Measurements from ENCODE around the gene ARHGAP18.
A peak's percentile ranks its signal among the peaks of the same experiment; 100 is the strongest.

ARHGAP18 gene

DNA sequence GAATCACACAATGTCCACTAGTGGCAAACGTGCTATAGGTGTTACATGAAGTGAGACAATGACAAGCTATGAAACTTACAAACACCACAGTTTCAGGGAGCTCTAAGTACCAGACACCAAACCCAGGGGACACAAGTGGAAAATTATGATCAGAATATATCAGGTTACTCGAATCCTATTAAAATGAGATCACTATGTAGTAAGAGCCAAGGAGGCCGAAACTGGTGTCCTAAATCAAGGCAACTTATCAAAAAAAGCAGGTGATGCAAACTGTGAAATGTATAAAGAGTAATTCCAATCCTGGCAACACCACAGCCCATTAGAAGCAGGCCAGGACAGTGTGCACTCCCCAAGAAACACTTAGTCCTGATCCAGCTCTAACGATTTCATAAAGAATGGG is 100.3 kb downstream of the ARHGAP18 start:
- Mint-ChIP-seq H3K36me3 (peaks cover 13% of the 10 kb centered on the region), H3K4me1 (no peaks in the 10 kb centered on the region), H3K9me3 (no peaks in the 10 kb centered on the region), H3K27me3 (no peaks in the 10 kb centered on the region), H3K4me3 (no peak overlapping the region), H3K27ac (no peak overlapping the region)
- no peak for DNase-seq
- CTCF ChIA-PET: interaction anchor here (1.2 to 2.3 kb wide), 2 partner anchors 11 to 120 kb away, joined by 3 to 13 read pairs; no protein-coding TSS in a partner anchor

DNA sequence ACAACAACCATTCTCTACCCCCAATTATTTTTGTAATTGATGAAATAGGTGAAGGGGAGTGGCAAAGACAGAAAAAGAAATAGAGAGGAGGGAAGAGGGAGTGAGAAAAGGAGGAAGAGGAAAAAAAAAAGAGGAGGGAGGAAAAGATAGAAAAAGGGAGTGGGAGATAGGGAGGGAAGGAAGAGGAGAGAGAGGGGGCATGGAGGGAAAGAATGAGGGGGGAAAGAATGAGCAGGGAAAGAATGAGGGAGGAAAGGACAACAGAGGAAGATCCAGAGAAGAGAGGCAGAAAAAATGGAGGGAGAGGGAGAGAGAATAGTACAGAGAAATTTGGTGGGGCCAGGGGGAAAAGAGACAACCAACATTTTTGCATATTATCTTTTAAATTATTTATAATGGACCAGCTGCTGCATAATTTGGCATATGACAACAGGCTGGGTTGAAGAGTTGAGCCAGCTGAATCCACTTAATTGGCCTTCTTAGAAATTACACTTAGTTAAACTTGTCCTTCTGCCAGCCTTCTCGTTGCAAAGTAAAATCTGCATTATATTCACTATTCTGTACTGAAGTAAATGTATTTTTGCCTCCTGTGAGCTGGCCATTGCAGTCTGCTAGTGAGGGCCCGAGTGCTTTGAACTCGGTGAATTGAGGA is 101.0 kb downstream of the ARHGAP18 start:
- H3K9me3 Mint-ChIP-seq: no peaks in the 10 kb centered on the region
- peaks cover 15% of the 10 kb centered on the region for H3K36me3 Mint-ChIP-seq
- no peak overlapping the region for H3K27ac Mint-ChIP-seq
- H3K4me3 Mint-ChIP-seq: no peak overlapping the region
- CTCF ChIA-PET: interaction anchor here (2.3 kb wide), 1 partner anchor 10 kb away, joined by 13 read pairs; no protein-coding TSS in a partner anchor
- DNase-seq: no peak
- no peaks in the 10 kb centered on the region for H3K27me3 Mint-ChIP-seq
- no peaks in the 10 kb centered on the region for H3K4me1 Mint-ChIP-seq

DNA sequence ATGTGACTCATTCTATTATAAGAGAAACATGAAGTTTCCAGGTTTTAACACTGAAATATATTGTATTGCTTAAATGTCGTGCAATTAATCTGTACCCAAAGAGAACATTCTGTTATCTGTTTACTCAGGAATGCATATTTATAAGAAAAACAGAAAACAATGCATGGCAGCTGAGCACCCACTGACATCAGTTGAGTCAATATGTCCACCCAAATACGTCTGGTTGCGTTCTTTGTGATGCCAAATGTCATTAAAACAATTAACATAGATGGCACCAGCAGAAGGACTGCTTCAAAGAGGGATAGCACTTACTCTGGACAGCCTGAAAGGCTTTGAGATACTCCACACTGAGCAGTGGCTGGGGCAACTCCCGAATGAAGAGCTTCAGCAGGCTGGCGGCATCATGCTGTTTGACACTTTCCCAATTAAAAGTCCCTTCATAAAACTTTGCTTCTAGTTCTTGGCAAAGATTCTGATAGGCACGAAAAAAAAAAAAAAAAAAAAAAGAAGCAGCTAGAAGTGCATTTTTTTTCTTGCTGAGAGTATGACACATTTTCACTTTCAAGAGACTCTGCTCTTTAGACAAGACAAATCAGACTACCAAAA is 102.3 kb downstream of the ARHGAP18 start:
- Mint-ChIP-seq H3K4me3 (no peak overlapping the region), H3K27me3 (no peaks in the 10 kb centered on the region), H3K4me1 (no peaks in the 10 kb centered on the region), H3K9me3 (no peaks in the 10 kb centered on the region), H3K27ac (no peak overlapping the region), H3K36me3 (peaks cover 15% of the 10 kb centered on the region)
- CTCF ChIA-PET: interaction anchor here (0.7 to 1.1 kb wide), 2 partner anchors 168 to 1622 kb away, joined by 3 to 4 read pairs; no protein-coding TSS in a partner anchor
- no peak for DNase-seq

DNA sequence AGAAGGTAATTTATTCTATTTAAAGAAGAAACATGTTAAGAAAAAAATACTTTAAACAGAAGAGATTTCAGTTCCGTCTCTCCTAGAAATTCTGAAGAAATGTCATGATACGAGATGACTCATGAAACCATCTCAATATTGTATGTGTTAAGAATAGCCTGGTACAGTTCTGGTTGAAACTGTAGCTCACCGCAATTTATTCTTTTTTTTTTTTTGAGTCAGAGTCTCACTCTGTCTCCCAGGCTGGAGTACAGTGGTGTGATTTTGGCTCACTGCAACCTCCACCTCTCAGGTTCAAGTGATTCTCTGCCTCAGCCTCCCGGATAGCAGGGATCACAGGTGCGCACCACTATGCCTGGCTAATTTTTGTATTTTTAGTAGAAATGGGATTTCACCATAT is 103.3 kb downstream of the ARHGAP18 start:
- Mint-ChIP-seq H3K27me3 (no peaks in the 10 kb centered on the region), H3K4me1 (no peaks in the 10 kb centered on the region), H3K4me3 (no peak overlapping the region), H3K9me3 (no peaks in the 10 kb centered on the region), H3K36me3 (peaks cover 15% of the 10 kb centered on the region), H3K27ac (no peak overlapping the region)
- no peak for DNase-seq
- CTCF ChIA-PET: no interaction called here

DNA sequence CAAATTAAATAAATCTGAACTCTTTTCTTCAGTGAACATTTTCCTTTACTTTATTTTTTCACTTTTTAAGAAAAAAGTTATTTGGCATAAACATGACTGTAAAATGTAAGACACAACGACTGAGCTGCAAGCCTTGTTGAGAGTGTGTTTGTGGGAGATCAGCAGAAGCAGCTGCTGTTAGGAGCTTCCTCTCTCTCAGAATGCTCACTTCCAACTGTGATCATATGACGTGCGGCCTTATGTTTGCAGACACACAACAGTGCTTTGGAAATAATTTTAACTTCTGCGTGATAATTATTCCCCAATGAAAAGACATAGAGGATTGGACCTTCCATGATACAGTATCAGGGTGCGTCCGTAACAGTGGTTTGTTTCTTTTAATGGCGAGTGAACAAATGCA is 104.0 kb downstream of the ARHGAP18 start:
- peaks cover 19% of the 10 kb centered on the region for H3K36me3 Mint-ChIP-seq
- no peaks in the 10 kb centered on the region for H3K4me1 Mint-ChIP-seq
- H3K9me3 Mint-ChIP-seq: no peaks in the 10 kb centered on the region
- no peak overlapping the region for H3K27ac Mint-ChIP-seq
- H3K27me3 Mint-ChIP-seq: peaks cover 5% of the 10 kb centered on the region
- CTCF ChIA-PET: no interaction called here
- H3K4me3 Mint-ChIP-seq: no peak overlapping the region
- no peak for DNase-seq

DNA sequence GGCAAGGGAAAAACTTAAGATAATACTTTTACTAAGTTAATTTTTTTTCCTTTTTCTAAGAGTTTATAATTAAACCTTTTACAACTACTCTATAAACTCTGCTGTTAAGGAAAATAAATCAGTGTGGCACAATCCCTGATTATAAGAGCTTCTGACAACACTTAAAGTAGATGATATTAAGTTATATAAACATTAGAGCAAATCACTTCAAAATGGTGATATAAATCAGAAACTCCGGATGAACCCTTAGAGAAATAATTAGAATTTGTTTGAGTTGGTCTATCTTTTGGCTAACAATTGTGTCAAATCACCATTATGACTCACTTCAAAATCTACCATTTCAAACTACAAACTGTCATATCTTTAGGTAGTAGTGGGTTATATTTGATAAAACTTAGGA is 104.9 kb downstream of the ARHGAP18 start:
- Mint-ChIP-seq H3K27ac (no peak overlapping the region), H3K4me3 (no peak overlapping the region), H3K4me1 (no peaks in the 10 kb centered on the region), H3K27me3 (peaks cover 5% of the 10 kb centered on the region), H3K36me3 (peaks cover 19% of the 10 kb centered on the region), H3K9me3 (no peaks in the 10 kb centered on the region)
- DNase-seq: no peak
- CTCF ChIA-PET: interaction anchor here (0.9 kb wide), 1 partner anchor 416 kb away, joined by 3 read pairs; no protein-coding TSS in a partner anchor

DNA sequence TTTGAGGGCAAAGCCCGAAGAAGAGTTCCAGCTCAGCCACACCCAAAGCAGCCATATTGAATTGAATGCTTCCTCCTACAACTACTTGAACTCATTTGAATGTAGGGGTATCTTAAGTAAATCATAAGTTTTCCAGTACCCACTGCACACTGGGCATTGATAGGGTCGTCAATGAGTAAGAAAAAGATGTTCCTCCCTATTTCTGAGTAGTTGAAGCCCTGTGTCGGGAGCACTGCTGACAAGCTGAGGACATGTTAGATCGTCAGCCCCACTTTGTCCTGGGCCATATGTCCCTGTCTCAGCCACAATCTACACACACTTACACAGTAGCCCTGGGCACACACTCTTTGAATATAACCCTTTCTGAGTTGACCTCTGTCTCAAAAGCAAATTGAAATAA is 105.7 kb downstream of the ARHGAP18 start:
- H3K27me3 Mint-ChIP-seq: peaks cover 5% of the 10 kb centered on the region
- no peak for DNase-seq
- H3K4me1 Mint-ChIP-seq: no peaks in the 10 kb centered on the region
- no peak overlapping the region for H3K27ac Mint-ChIP-seq
- peaks cover 14% of the 10 kb centered on the region for H3K36me3 Mint-ChIP-seq
- CTCF ChIA-PET: interaction anchor here (0.9 kb wide), 2 partner anchors 170 to 417 kb away, joined by 3 read pairs; no protein-coding TSS in a partner anchor
- H3K4me3 Mint-ChIP-seq: no peak overlapping the region
- H3K9me3 Mint-ChIP-seq: no peaks in the 10 kb centered on the region

DNA sequence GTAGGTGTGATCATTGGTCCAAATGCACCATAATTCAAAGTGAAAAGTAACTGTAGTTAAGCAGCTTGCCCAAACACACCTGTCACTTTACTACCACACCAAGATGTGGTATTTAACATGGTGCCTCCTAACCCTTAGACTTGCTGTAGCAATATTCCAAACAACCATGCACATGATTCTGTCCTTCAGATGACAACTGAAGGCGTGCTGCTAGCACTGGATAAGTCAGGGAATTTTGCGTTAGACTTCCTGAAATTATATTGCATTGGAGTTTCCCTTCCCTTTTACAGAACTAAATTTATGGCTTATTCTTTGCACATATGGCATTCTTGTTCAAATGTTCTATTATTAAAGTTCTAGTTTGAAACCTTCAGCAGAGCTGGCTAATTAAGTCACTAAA is 106.2 kb downstream of the ARHGAP18 start:
- H3K4me1 Mint-ChIP-seq: no peaks in the 10 kb centered on the region
- DNase-seq: no peak
- peaks cover 5% of the 10 kb centered on the region for H3K27me3 Mint-ChIP-seq
- H3K36me3 Mint-ChIP-seq: peaks cover 14% of the 10 kb centered on the region
- no peaks in the 10 kb centered on the region for H3K9me3 Mint-ChIP-seq
- CTCF ChIA-PET: interaction anchor here (0.9 to 8.0 kb wide), 2 partner anchors 126 to 171 kb away, joined by 3 to 159 read pairs; no protein-coding TSS in a partner anchor
- H3K4me3 Mint-ChIP-seq: no peak overlapping the region
- H3K27ac Mint-ChIP-seq: no peak overlapping the region

DNA sequence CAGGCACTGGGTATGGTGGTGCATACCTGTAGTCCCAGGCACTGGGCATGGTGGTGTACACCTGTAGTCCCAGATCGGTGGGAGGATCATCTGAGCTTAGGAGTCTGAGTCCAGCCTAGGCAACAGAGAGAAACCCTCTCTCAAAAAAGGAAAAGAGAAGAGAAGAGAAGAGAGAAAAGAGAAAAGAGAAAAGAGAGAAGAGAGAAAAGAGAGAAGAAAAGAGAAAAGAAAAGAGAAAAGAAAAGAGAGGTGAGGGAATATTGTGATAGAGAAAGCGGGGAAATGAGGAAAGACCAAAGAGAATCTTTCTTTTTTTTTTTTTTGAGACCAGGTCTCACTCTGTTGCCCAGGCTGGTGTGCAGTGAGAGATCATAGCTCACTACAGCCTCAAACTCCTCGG is 108.7 kb downstream of the ARHGAP18 start:
- H3K27ac Mint-ChIP-seq: peak overlapping the region; percentile 9
- peaks cover 5% of the 10 kb centered on the region for H3K27me3 Mint-ChIP-seq
- H3K36me3 Mint-ChIP-seq: peaks cover 8% of the 10 kb centered on the region

DNA sequence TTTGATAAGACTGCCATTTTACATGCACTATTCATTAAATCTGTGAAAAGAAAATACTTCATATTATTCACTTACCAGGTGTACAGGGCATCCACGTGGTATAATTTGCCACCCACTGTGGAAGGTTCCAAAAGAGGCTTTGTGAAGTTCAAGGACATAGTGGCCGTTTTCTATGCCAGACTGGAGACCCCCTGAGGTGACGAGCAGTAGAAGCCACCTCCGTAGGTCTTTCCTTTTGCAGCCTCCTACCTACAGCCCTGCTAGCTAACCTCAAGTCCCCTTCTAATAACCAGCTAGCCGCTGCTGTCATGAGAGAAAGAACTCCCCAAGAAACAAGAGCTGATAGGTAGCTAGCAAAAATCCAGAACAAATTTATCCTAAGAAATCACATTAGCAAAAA is 110.5 kb downstream of the ARHGAP18 start:
- Mint-ChIP-seq H3K27ac (no peak overlapping the region), H3K4me3 (no peak overlapping the region), H3K27me3 (peaks cover 5% of the 10 kb centered on the region), H3K4me1 (no peaks in the 10 kb centered on the region), H3K9me3 (no peaks in the 10 kb centered on the region), H3K36me3 (peaks cover 7% of the 10 kb centered on the region)
- no peak for DNase-seq
- CTCF ChIA-PET: interaction anchor here (0.7 to 8.0 kb wide), 7 partner anchors 9 to 422 kb away, joined by 3 to 159 read pairs (median 9); no protein-coding TSS in a partner anchor

More for the DNA sequence above, 108.7 kb downstream of the ARHGAP18 start:
- DNase-seq: no peak
- Mint-ChIP-seq H3K4me1 (no peaks in the 10 kb centered on the region), H3K9me3 (no peaks in the 10 kb centered on the region), H3K4me3 (no peak overlapping the region)
- CTCF ChIA-PET: interaction anchor here (0.9 to 8.0 kb wide), 3 partner anchors 60 to 420 kb away, joined by 3 to 159 read pairs (median 5); no protein-coding TSS in a partner anchor

DNA sequence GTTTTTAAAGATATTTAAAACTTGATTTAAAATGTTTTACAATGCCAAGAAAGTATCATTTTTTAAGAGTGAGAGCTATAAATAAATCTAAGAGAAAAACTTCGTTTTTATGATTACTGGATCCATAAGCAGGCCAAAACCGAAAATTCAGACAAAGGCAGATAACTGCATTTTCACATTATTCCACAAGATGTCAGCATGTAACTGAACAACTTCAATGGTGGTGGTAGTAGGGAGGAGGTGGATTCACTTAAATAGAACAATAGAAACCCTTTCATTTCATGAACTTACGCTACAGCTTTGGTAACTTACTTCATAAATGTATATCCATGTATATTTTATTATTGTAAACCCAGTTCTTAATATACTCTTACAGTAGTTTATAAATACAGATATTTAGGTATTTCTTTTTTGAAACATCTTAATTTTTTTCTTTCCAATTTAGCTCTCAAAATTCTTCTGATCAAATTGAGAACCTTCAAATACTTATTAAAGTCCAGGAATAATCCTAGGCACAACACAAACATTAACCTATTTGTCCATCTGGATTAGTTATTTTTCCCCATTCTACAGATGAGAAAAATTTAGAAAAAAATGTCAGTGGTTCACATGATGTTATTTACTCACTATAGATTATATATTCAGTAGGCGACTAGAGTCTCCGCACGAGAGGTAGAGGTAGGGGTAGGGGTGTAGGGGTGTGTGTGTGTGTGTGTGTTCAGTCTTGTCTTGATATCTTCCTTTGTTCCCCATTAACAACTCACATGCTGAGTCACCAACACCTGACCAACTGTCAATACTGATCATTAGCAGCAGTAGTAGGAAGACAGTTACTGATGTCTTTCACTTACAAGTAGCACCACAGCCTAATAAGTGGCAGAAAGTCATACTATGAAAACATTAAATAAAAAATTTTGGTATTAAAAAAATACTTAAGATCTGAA is 111.5 kb downstream of the ARHGAP18 start:
- Mint-ChIP-seq H3K9me3 (no peaks in the 10 kb centered on the region), H3K4me1 (no peaks in the 10 kb centered on the region), H3K27me3 (peaks cover 5% of the 10 kb centered on the region), H3K27ac (no peak overlapping the region), H3K36me3 (peaks cover 6% of the 10 kb centered on the region), H3K4me3 (no peak overlapping the region)
- CTCF ChIA-PET: interaction anchor here (0.7 to 8.0 kb wide), 26 partner anchors 8 to 423 kb away, joined by 3 to 159 read pairs (median 4); no protein-coding TSS in a partner anchor
- no peak for DNase-seq

DNA sequence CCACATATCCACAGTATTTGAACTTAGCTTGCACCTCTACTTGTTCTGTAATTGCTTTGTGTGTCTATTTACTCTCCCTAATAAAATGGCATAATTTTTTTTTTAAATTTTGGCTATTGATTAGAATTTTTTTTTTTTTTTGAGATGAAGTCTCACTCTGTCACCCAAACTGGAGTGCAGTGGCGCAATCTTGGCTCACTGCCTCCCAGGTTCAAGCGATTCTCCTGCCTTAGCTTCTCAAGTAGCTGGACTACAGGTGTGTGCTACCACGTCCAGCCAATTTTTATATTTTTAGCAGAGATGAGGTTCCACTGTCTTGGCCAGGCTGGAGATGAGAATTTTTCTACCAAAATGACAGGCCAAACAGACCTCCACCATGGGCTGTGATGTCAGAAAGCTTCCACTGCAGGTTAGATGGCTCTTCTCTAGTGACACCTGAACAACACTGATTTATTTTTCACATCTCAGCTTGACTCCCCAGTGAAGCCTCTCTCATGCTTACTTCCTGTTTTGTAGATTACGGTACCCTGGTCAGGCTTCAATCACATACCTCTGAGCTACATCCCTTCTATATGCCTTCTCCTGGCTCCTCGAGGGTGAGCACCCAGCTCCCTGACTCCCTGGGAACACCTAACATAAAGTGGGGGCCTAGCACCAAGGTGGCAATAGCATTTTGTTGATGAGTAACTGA is 112.8 kb downstream of the ARHGAP18 start:
- H3K9me3 Mint-ChIP-seq: no peaks in the 10 kb centered on the region
- CTCF ChIA-PET: interaction anchor here (0.6 to 8.0 kb wide), 27 partner anchors 7 to 730 kb away, joined by 3 to 159 read pairs (median 4); no protein-coding TSS in a partner anchor
- peaks cover 6% of the 10 kb centered on the region for H3K36me3 Mint-ChIP-seq
- peaks cover 5% of the 10 kb centered on the region for H3K27me3 Mint-ChIP-seq
- no peak overlapping the region for H3K27ac Mint-ChIP-seq
- no peaks in the 10 kb centered on the region for H3K4me1 Mint-ChIP-seq
- no peak for DNase-seq
- H3K4me3 Mint-ChIP-seq: no peak overlapping the region

DNA sequence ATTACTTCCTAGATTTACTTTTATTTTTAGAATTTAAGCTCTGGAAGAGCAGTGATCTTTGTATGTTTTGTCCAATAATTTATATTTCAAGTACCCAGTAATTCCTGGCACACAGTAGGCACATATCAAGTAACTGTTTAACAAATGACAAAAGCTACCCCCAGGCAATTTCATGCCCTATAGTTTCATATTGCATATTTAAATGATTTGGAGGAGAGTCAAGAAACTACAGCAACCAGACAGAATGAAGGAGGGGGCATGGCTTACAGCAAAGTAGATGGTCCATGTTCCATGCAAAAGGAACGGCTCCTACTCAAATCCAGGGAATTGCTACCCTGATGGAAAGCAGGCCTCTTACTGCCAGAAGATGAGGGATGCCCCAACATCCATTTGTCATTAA is 113.5 kb downstream of the ARHGAP18 start:
- DNase-seq: no peak
- Mint-ChIP-seq H3K4me1 (no peaks in the 10 kb centered on the region), H3K27me3 (peaks cover 4% of the 10 kb centered on the region), H3K27ac (no peak overlapping the region), H3K9me3 (no peaks in the 10 kb centered on the region), H3K36me3 (peaks cover 6% of the 10 kb centered on the region), H3K4me3 (no peak overlapping the region)
- CTCF ChIA-PET: interaction anchor here (0.7 to 8.0 kb wide), 12 partner anchors 75 to 730 kb away, joined by 3 to 159 read pairs (median 4); no protein-coding TSS in a partner anchor

Measured in activated naive CD4-positive, alpha-beta T cell treated with anti-CD3 and anti-CD28 coated beads, Interleukin-2, amount 10 ng/mL, durations not matched to agents 7 days and 5 days (primary cell).